ENCODE results near the gene PNCK.
"Not testable (repeated sequence)": the region's sequence is repeated elsewhere in the genome, so short reads cannot be mapped to it uniquely, and the experiment has no call there.

Gene PNCK

GRCh38 chrX:153673428-153674218 lies at the start of gene PNCK:
Gene PNCK (minus strand): TSS chrX:153673813. CDS start chrX:153673076, 737 bp downstream.
- DNase-seq (ENCODE audit: low read depth) = no peak

DNA sequence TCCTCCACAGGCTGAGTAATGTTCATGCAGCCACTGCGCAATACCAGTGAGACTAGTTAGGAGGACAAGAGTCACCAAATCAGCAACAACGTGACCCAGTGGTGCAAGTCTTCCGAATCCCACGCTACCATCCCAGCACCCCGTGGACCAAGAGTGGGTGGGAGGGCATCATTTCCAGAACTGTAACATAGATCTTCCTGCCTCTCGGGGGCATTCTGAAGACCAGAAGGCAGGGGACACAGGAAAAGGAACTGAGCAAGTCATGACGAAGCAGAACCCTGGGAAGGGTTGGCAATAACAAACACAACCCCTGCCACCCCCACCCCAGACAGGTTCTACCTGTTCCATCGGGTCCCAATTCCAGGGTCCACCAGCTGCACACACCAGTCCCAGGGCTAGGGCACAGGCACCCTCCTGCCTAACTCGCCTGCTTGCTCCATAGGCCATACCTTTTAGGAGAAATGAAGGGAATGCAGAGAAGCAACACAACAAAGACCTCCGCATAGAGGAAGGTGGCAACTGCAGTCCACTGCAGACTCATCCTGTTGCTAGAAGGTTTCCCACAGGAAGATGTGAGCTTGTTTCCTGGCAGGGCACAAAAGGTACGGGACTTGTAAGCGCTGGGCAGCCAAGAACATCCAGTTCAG lies 49.2 kb upstream of the PNCK start:
- DNase-seq (ENCODE audit: low read depth) = peak; percentile 52

- DNase-seq (ENCODE audit: low read depth) = no peak
These were observed 46.1 kb upstream of the PNCK start for GRCh38 chrX:153719701-153720100.

GRCh38 chrX:153719238-153719637 lies 45.6 kb upstream of the PNCK start:
- no peak for DNase-seq (ENCODE audit: low read depth)

DNA sequence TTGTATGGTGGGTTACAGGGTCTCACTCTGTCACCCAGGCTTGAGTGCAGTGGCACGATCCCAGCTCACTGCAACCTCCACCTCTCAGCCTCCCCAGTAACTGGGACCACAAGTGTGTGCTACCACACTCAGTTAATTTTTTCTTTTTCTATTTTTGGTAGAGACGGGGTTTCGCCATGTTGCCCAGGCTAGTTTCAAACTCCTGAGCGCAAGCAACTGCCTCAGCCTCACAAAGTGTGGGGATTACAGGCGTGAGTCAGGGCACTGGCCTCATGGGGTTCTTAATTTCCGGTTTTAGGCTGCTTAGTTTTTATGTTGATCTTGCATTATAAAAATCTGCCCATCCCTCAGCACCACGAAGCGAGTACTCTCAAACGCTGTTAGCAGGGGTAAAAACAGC lies 43.8 kb upstream of the PNCK start:
- DNase-seq (ENCODE audit: low read depth) = no peak

- no peak for DNase-seq (ENCODE audit: low read depth)
These were observed 40.6 kb upstream of the PNCK start for GRCh38 chrX:153714256-153714655.

DNA sequence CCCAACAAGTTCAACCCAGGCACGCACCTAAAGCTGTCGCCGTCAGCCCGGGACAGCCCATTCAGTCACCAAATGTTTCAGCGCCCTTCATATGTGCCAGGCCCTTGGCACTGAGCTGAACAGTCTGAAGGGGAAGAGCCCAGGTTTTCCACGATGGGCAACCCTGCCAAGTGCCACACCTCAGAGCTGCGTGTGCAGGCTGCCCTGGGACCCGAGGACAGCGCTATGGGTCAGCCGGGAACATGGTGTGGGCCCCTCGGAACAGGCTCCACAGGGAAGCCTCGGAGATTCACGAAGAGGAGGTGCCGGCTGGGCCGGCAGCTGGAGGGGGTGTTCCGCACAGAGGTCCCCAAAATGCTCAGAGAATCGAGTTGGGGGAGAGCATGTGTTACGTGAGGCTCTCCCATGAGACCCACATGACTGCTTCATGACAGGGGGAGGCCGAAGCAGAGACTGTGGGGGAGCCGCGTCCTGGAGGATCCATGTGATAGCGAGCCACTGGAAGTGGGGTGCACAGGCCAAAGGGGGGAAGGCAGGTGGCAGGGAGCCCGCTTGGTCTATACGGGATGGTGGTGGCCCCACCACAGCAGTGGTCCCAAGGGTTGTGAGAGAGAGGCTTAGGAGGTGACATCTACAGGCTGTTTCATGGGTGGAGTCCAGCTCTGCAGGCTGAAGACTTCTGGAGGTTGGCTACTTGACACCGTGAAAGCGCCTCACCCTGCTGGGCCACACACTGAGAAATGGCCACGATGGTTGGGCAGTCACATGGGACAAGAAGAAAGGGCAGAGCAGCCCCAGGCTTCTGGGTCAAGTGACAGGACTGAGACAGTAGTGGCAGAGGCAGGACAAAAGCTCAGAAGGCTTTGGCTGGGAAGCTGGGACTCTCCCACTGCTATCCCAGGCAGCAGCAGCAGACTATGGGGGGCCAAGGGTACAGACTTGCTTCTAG lies 36.4 kb upstream of the PNCK start:
- DNase-seq (ENCODE audit: low read depth) = no peak

GRCh38 chrX:153708415-153708814 lies 34.8 kb upstream of the PNCK start:
- DNase-seq (ENCODE audit: low read depth) = peak; percentile 91

- no peak for DNase-seq (ENCODE audit: low read depth)
These were observed 33.8 kb upstream of the PNCK start for GRCh38 chrX:153707406-153707805.

GRCh38 chrX:153706799-153707198 lies 33.2 kb upstream of the PNCK start:
- no peak for DNase-seq (ENCODE audit: low read depth)

GRCh38 chrX:153705403-153706060 lies 31.9 kb upstream of the PNCK start:
- not testable (repeated sequence) for DNase-seq (ENCODE audit: low read depth)

GRCh38 chrX:153704631-153705402 lies 31.2 kb upstream of the PNCK start:
- not testable (repeated sequence) for DNase-seq (ENCODE audit: low read depth)

GRCh38 chrX:153704021-153704526 lies 30.5 kb upstream of the PNCK start:
- DNase-seq (ENCODE audit: low read depth) = no peak

DNA sequence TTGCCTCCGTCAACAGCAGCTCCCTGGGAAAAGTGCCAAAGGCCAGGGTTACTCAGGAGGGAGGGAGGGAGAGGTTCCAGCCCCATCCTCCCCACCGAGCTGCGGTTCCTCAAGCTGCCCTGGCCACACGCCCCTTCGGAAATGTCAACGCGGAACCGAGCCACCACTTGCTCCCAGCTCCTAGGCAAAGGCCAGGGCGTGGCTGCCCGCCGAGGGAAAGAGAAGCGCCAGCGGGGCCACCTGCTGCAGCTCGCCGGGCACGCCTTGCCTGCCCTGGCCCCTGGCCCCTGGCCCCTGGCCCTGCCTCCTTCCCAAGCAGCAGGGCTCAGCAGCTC lies 29.4 kb upstream of the PNCK start:
- DNase-seq (ENCODE audit: low read depth) = no peak

- DNase-seq (ENCODE audit: low read depth) = no peak
These were observed 28.9 kb upstream of the PNCK start for GRCh38 chrX:153702336-153703035.

DNA sequence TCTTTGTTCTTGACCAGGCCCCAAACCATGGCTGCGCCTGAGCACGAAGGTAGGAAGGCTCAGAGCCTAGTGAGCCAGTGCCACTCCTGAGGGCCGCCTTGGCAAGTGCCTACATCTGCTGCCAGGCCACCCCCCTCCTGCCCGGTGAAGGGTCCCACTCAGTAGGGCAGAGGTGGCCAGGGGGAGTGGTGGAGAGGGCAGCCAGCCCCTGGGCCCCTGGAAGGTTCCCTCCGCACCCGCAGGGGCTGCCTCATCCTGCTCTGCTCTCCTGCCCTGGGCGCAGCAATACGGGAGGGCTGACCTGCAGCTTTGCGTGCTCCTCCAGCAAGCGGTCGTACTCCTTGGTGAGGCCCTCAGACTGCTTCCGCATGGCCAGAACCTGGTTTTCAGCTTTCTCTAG lies 28.1 kb upstream of the PNCK start:
- no peak for DNase-seq (ENCODE audit: low read depth)

DNA sequence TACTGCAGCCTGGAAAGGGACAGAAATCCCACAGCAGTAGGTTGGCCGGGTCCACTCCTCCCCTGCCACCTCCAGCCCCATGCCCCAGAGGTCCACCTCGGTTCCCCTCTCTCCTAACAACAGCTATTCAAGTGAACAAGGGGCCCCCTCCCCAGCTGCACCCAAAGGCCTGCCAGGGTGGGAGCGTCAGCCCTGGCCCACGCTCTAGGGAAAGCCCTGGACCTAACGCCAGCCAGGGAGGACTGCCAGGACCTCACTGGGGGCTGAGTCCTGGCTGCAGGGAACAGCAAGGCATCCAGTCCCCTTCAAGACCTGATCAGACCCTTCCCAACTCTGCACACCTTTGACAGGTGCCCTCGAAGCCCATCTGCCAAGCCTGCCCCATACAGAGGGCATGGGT lies 27.4 kb upstream of the PNCK start:
- DNase-seq (ENCODE audit: low read depth) = no peak

- DNase-seq (ENCODE audit: low read depth) = no peak
These were observed 26.8 kb upstream of the PNCK start for GRCh38 chrX:153700376-153700945.

GRCh38 chrX:153699784-153700371 lies 26.3 kb upstream of the PNCK start:
- not testable (repeated sequence) for DNase-seq (ENCODE audit: low read depth)

All from ELR (cell line).